Hepatocyte (in vitro differentiated cells): ENCODE results near the gene RAB4B.

Experiments used
- EZH2 ChIP-seq: fragments of 200-600 bp; sonication (generic); IDR thresholded peaks from 2 replicates; pipeline ENCODE4 v1.6.1; 2016; ENCODE audit warnings: antibody characterized with exemption, mild to moderate bottlenecking, borderline replicate concordance
- EZH2phosphoT487 ChIP-seq: fragments of 200-600 bp; sonication (generic); IDR thresholded peaks from one replicate; pipeline ENCODE4 v1.6.1; 2018; ENCODE audit warnings: antibody characterized with exemption, mild to moderate bottlenecking, low read depth, moderate library complexity; ENCODE audit not compliant: unreplicated experiment, severe bottlenecking

GRCh38 chr19:40815223-40815622 lies 37.2 kb downstream of the RAB4B start:
- TF ChIP-seq EZH2 (no peak), EZH2phosphoT487 (no peak)
